ENCODE data around the gene STX10.

- TF ChIP-seq CTCF (IDR thresholded peaks at IDR 0.05; ENCODE audit: extremely low read depth in 1 of 2, insufficient read depth in 1 of 2, low read depth in 1 of 2, low read length in 2 of 2), result no peak
- peak; percentile 34 for TF ChIP-seq POLR2A (IDR thresholded peaks at IDR 0.05; ENCODE audit: low read depth, low read length)
Observed at GRCh38 chr19:13098277-13099072, 51.7 kb downstream of the STX10 start.

Data from endothelial cell of umbilical vein (primary cell).